ENCODE data around the gene EID2B.
A peak's percentile ranks its signal among the peaks of the same experiment; 100 is the strongest.

GRCh38 chr19:39506598-39506943, 26.1 kb downstream of the EID2B start:
- no peak for TF ChIP-seq ZNF26 (tag by site-specific recombination; IDR thresholded peaks at IDR 0.05)
- no peak for TF ChIP-seq CTCF (tag by site-specific recombination; IDR thresholded peaks at IDR 0.05)
- no peak for TF ChIP-seq HOXD13 (CRISPR knock-in tag; IDR thresholded peaks at IDR 0.05; ENCODE audit: borderline replicate concordance)
- TF ChIP-seq REST (tag by site-specific recombination; IDR thresholded peaks at IDR 0.05), result peak; percentile 37; the same call in 1 of the 2 replicates
- TF ChIP-seq SP2 (tag by site-specific recombination; IDR thresholded peaks at IDR 0.05), result no peak
